H1 (cell line): Measurements from ENCODE around the gene PDZD2. TPM values are rescaled to one million over a fixed set of nuclear protein-coding genes. Genes with fewer than 3 reads are reported as not detected.

Source experiments
- CTCF ChIA-PET: fragments of 300-600 bp; sonication (Branson Sonifier 250); formaldehyde crosslinking; loops from one replicate; lab custom pipeline; 2021; ENCODE audit not compliant: partially characterized antibody; lab: Charles Lee
- POLR2A ChIA-PET: fragments of 300-600 bp; sonication (Branson Sonifier 250); formaldehyde crosslinking; loops from one replicate; lab custom pipeline; 2021; ENCODE audit warnings: inconsistent platforms; ENCODE audit not compliant: partially characterized antibody; lab: Charles Lee
- DNase-seq, 2 experiments: peaks; one replicate each; pipeline versions ENCODE4 v3.0.0 to v3.0.0-alpha.2; 2010 to 2022; ENCODE audit warnings: low spot score in 2 of 2, low read depth in 1 of 2, mixed read lengths in 1 of 2
- FAIRE-seq: peaks from 2 replicates; lab custom pipeline; 2011; peaks lifted over from hg19 to GRCh38; lab: Jason Lieb, UNC
- H2AFZ ChIP-seq: 2 replicates; pipeline ENCODE4 v1.8.1; 2012; ENCODE audit warnings: low read length, inconsistent platforms
- H2AK5ac ChIP-seq: 2 replicates; pipeline ENCODE4 v1.6.1; 2013; ENCODE audit warnings: low read depth, low read length
- H2BK120ac ChIP-seq: replicated peaks from 2 replicates; pipeline ENCODE3; 2013; ENCODE audit warnings: low read depth, low read length, inconsistent platforms
- H2BK12ac ChIP-seq: 2 replicates; pipeline ENCODE4 v1.6.1; 2013; ENCODE audit warnings: low read depth, low read length
- H2BK15ac ChIP-seq: 2 replicates; pipeline ENCODE4 v1.6.1; 2013; ENCODE audit warnings: low read length
- H2BK20ac ChIP-seq: 2 replicates; pipeline ENCODE4 v1.6.1; 2013; ENCODE audit warnings: low read length
- H2BK5ac ChIP-seq: 2 replicates; pipeline ENCODE4 v1.6.1; 2013; ENCODE audit warnings: low read depth, low read length
- H3K14ac ChIP-seq: 2 replicates; pipeline ENCODE4 v1.6.1; 2013; ENCODE audit warnings: inconsistent platforms; ENCODE audit not compliant: insufficient read length
- H3K18ac ChIP-seq: 2 replicates; pipeline ENCODE4 v1.6.1; 2013; ENCODE audit warnings: low read length; ENCODE audit errors: extremely low read depth
- H3K23ac ChIP-seq: 2 replicates; pipeline ENCODE4 v1.6.1; 2013; ENCODE audit warnings: inconsistent platforms; ENCODE audit not compliant: insufficient read length
- H3K23me2 ChIP-seq: 2 replicates; pipeline ENCODE4 v1.6.1; 2013; ENCODE audit warnings: low read depth, low read length
- H3K27ac ChIP-seq: 2 replicates; pipeline ENCODE4 v1.6.1; 2011; ENCODE audit warnings: low read depth, low read length, inconsistent platforms
- H3K27me3 ChIP-seq, 4 experiments: replicated peaks in 1 of 4; 1 replicate in 1 of 4; 2 replicates in 3 of 4; pipeline versions ENCODE4 v1.6.1 to v1.8.1; 2011 to 2013; ENCODE audit warnings: low read length in 3 of 4, mild to moderate bottlenecking in 3 of 4, inconsistent platforms in 2 of 4, mixed read lengths in 2 of 4, moderate library complexity in 1 of 4; ENCODE audit not compliant: control insufficient read depth in 3 of 4, insufficient read depth in 3 of 4; ENCODE audit errors: extremely low read depth in 1 of 4
- H3K36me3 ChIP-seq, 4 experiments: 2 replicates each; pipeline versions ENCODE4 v1.6.1 to v1.8.1; 2011 to 2013; ENCODE audit warnings: mild to moderate bottlenecking in 4 of 4, low read length in 3 of 4, moderate library complexity in 2 of 4, control low read depth in 1 of 4, inconsistent platforms in 1 of 4; ENCODE audit not compliant: insufficient read depth in 4 of 4, control insufficient read depth in 2 of 4
- H3K4ac ChIP-seq: replicated peaks from 2 replicates; pipeline ENCODE3; 2013; ENCODE audit warnings: low read length, low read depth, mixed read lengths, inconsistent platforms; ENCODE audit not compliant: insufficient read length
- H3K4me1 ChIP-seq, 4 experiments: replicated peaks in 1 of 4; 1 replicate in 1 of 4; 2 replicates in 3 of 4; pipeline versions ENCODE4 v1.6.1 to v1.8.1; 2011 to 2013; ENCODE audit warnings: low read length in 3 of 4, inconsistent platforms in 2 of 4, mixed read lengths in 1 of 4; ENCODE audit not compliant: insufficient read depth in 4 of 4, control insufficient read depth in 3 of 4
- H3K4me2 ChIP-seq, 2 experiments: 2 replicates each; pipeline versions ENCODE4 v1.6.1 to v1.8.1; 2011 to 2013; ENCODE audit warnings: low read depth in 2 of 2, low read length in 2 of 2, control low read depth in 1 of 2, inconsistent platforms in 1 of 2, mild to moderate bottlenecking in 1 of 2; ENCODE audit not compliant: insufficient read depth in 1 of 2
- H3K4me3 ChIP-seq, 4 experiments: fragments of 200-600, 300-600 bp in 1 of 4; sonication (generic), shearing (Covaris generic), sonication (Bioruptor Twin) in 1 of 4; 2 replicates each; pipeline versions ENCODE4 v1.5.1 to v1.8.1; 2011 to 2016; ENCODE audit warnings: low read length in 4 of 4, low read depth in 3 of 4, control low read depth in 2 of 4, inconsistent platforms in 2 of 4, mild to moderate bottlenecking in 2 of 4, mixed read lengths in 1 of 4, moderate library complexity in 1 of 4; ENCODE audit not compliant: insufficient read depth in 2 of 4; ENCODE audit errors: extremely low read depth in 1 of 4
- H3K56ac ChIP-seq: replicated peaks from 2 replicates; pipeline ENCODE3; 2013; ENCODE audit warnings: low read depth, mild to moderate bottlenecking, mixed read lengths, low read length, inconsistent platforms; ENCODE audit not compliant: insufficient read length
- H3K79me1 ChIP-seq: 2 replicates; pipeline ENCODE4 v1.6.1; 2013; ENCODE audit warnings: low read depth, low read length, control low read depth
- H3K79me2 ChIP-seq, 2 experiments: 2 replicates each; pipeline versions ENCODE4 v1.6.1 to v1.8.1; 2012 to 2013; ENCODE audit warnings: low read length in 2 of 2, mild to moderate bottlenecking in 2 of 2, inconsistent platforms in 1 of 2; ENCODE audit not compliant: insufficient read depth in 2 of 2, control insufficient read depth in 1 of 2
- H3K9ac ChIP-seq, 4 experiments: replicated peaks in 1 of 4; 1 replicate in 1 of 4; 2 replicates in 3 of 4; pipeline versions ENCODE4 v1.6.1 to v1.8.1; 2011 to 2013; ENCODE audit warnings: low read depth in 3 of 4, low read length in 3 of 4, control low read depth in 2 of 4, mild to moderate bottlenecking in 2 of 4, moderate library complexity in 2 of 4, inconsistent platforms in 1 of 4; ENCODE audit errors: extremely low read depth in 1 of 4
- H3K9me3 ChIP-seq, 2 experiments: 2 replicates each; pipeline versions ENCODE4 v1.6.1 to v1.8.1; 2012 to 2013; ENCODE audit warnings: mild to moderate bottlenecking in 2 of 2, moderate library complexity in 2 of 2, control low read depth in 1 of 2, inconsistent platforms in 1 of 2, low read depth in 1 of 2, low read length in 1 of 2, mixed read lengths in 1 of 2; ENCODE audit not compliant: insufficient read depth in 2 of 2
- H4K20me1 ChIP-seq, 2 experiments: replicated peaks in 1 of 2; 2 replicates each; pipeline versions ENCODE3 to v1.8.1; 2011 to 2013; ENCODE audit warnings: inconsistent platforms in 2 of 2, low read length in 2 of 2, mild to moderate bottlenecking in 1 of 2; ENCODE audit not compliant: insufficient read depth in 2 of 2, control insufficient read depth in 1 of 2
- H4K5ac ChIP-seq: 2 replicates; pipeline ENCODE4 v1.6.1; 2013; ENCODE audit warnings: low read length, low read depth, mixed read lengths, inconsistent platforms; ENCODE audit not compliant: insufficient read length
- H4K8ac ChIP-seq: 2 replicates; pipeline ENCODE4 v1.8.0; 2013; ENCODE audit warnings: mild to moderate bottlenecking, moderate library complexity, low read length, inconsistent platforms; ENCODE audit not compliant: insufficient read depth; ENCODE audit errors: extremely low read depth
- H4K91ac ChIP-seq: replicated peaks from 2 replicates; pipeline ENCODE3; 2013; ENCODE audit warnings: low read length, mixed read lengths, inconsistent platforms; ENCODE audit not compliant: insufficient read length
- CBX5 ChIP-seq: fragments of 300-800, 300-1000 bp; sonication (generic); IDR thresholded peaks from 2 replicates; pipeline ENCODE4 v1.7.1; 2016; ENCODE audit warnings: antibody characterized with exemption, low read length, low read depth
- CHD2 ChIP-seq: IDR thresholded peaks from 2 replicates; pipeline ENCODE4 v1.6.1; 2012; ENCODE audit warnings: low read length, improper control_type of control experiment
- CREB1 ChIP-seq: IDR thresholded peaks from 2 replicates; pipeline ENCODE4 v1.6.1; 2012; ENCODE audit warnings: inconsistent platforms
- FOSL1 ChIP-seq: IDR thresholded peaks from 2 replicates; pipeline ENCODE4 v1.6.1; 2011; ENCODE audit warnings: mild to moderate bottlenecking, low read depth, low read length, moderate library complexity; ENCODE audit not compliant: insufficient read depth
- HDAC2 ChIP-seq, 2 experiments: fragments of 300-600 bp in 1 of 2; sonication (generic) in 1 of 2; IDR thresholded peaks; 2 replicates each; pipeline ENCODE4 v1.6.1; 2011 to 2012; ENCODE audit warnings: low read depth in 2 of 2, low read length in 2 of 2, mild to moderate bottlenecking in 2 of 2, moderate library complexity in 2 of 2, borderline replicate concordance in 1 of 2, inconsistent platforms in 1 of 2
- TAF7 ChIP-seq: optimal IDR thresholded peaks from 2 replicates; pipeline ENCODE3; 2011; ENCODE audit warnings: low read depth, mild to moderate bottlenecking, inconsistent platforms, low read length, moderate library complexity, borderline replicate concordance
- WGBS, 2 experiments: shearing (Covaris generic) in 1 of 2; methylation state at CpG; one replicate each; pipeline versions ENCODE4 v1.1.6 to v1.1.7; 2013 to 2015; ENCODE audit warnings: low lambda C conversion rate in 2 of 2, mixed read lengths in 2 of 2, inconsistent platforms in 1 of 2, low coverage in 1 of 2, missing lambda C conversion rate in 1 of 2; ENCODE audit not compliant: insufficient replicate concordance in 2 of 2, insufficient coverage in 1 of 2, insufficient read length in 1 of 2; ENCODE audit errors: extremely low coverage in 1 of 2, missing lambda C conversion rate in 1 of 2; 5-methylcytosine and 5-hydroxymethylcytosine counted together
- polyA plus RNA-seq, 7 experiments: library from polyadenylated mRNA; depleted of rRNA in 3 of 7; stranded (reverse) in 5 of 7; unstranded in 2 of 7; fragments of >200 nt in 5 of 7; fragments of 200-250 nt in 2 of 7; gene quantifications; 1 replicate in 5 of 7; 2 replicates in 1 of 7; 4 replicates in 1 of 7; pipeline versions ENCODE4 v1.2.1 to v1.2.3, GENCODE V29; 2011 to 2013; ENCODE audit warnings: missing spikeins in 2 of 7, mixed read lengths in 2 of 7
- total RNA-seq: library from RNA; stranded (reverse); fragmentation: NEBNext Ultra II Directional; extraction: Animal tissue kit (Norgen Biotek cat#: 25700); gene quantifications from 2 replicates; pipeline ENCODE4 v1.2.1, GENCODE V29; 2021

PDZD2 gene
- total and polyA plus RNA-seq, 2 of the 8 experiments (the other 6 are each of a cell fraction or from before 2014, with no cell fraction given) = 1.2 to 6.8 TPM

- FAIRE-seq = no peak
- no peak overlapping the region for H3K27ac ChIP-seq
- H3K9ac ChIP-seq = no peak overlapping the region
- no peak overlapping the region for H3K4ac ChIP-seq
- H3K4me3 ChIP-seq = no peak overlapping the region
- no peak overlapping the region for H2BK20ac ChIP-seq
- H2AFZ ChIP-seq = no peak overlapping the region
- H3K14ac ChIP-seq = no peak overlapping the region
- H3K36me3 ChIP-seq = peaks cover 0 to 11% (median 0%) of the 10 kb centered on the region in 4 experiments; a peak in 2 of 8 replicates
- H4K5ac ChIP-seq = no peak overlapping the region
- no peak overlapping the region for H2AK5ac ChIP-seq
- no peak overlapping the region for H3K56ac ChIP-seq
- H3K23ac ChIP-seq = no peak overlapping the region
- H2BK120ac ChIP-seq = no peak overlapping the region
- no peak for DNase-seq
- H3K4me2 ChIP-seq = no peak overlapping the region
- H3K18ac ChIP-seq = no peak overlapping the region
- ChIA-PET CTCF (interaction anchor here (0.6 to 5.3 kb wide), 5 partner anchors 10 to 467 kb away, joined by 3 to 68 read pairs (median 5); no protein-coding TSS in a partner anchor), POLR2A (interaction anchor here (0.6 kb wide), 1 partner anchor 46 kb away, joined by 3 read pairs; no protein-coding TSS in a partner anchor)
- no peak overlapping the region for H2BK15ac ChIP-seq
- H3K23me2 ChIP-seq = no peaks in the 10 kb centered on the region
- no peaks in the 10 kb centered on the region for H3K79me1 ChIP-seq
- no peak overlapping the region for H2BK5ac ChIP-seq
- 78% methylated on average over 5 of the region's 5 CpGs; no CpG with 5 or more reads in 1 of the 2 experiments for WGBS, 2 experiments
- H2BK12ac ChIP-seq = no peak overlapping the region
- H3K9me3 ChIP-seq = no peaks in the 10 kb centered on the region
- H4K20me1 ChIP-seq = no peaks in the 10 kb centered on the region
- H4K91ac ChIP-seq = no peak overlapping the region
- peaks cover 0 to 2% (median 0%) of the 10 kb centered on the region in 4 experiments; a peak in 1 of 7 replicates for H3K4me1 ChIP-seq
- H3K27me3 ChIP-seq = no peaks in the 10 kb centered on the region
- no peaks in the 10 kb centered on the region for H3K79me2 ChIP-seq
- no peak overlapping the region for H4K8ac ChIP-seq
- TF ChIP-seq CBX5 = no peak
- TF ChIP-seq CHD2 = no peak
- no peak for TF ChIP-seq HDAC2 (IDR thresholded peaks at IDR 0.05; ENCODE audit: borderline replicate concordance in 1 of 2, low read depth in 2 of 2, low read length in 2 of 2)
- TF ChIP-seq TAF7 = no peak
- no peak for TF ChIP-seq CREB1
- TF ChIP-seq FOSL1 = no peak
Measured at GRCh38 chr5:32094691-32095090, 455.8 kb downstream of the PDZD2 start.
